SJCRH30 (cell line): ENCODE data around the gene CD276. TPM values are rescaled to one million over a fixed set of nuclear protein-coding genes. Genes with fewer than 3 reads are reported as not detected.
"Not testable (repeated sequence)": the region's sequence is repeated elsewhere in the genome, so short reads cannot be mapped to it uniquely, and the experiment has no call there.

Experiments used
- DNase-seq, 2 experiments: peaks; one replicate each; pipeline ENCODE4 v3.0.0-alpha.2; 2015 to 2020
- H3K27ac ChIP-seq: fragments of 250-450 bp; sonication (Bioruptor Pico); 2 replicates; pipeline ENCODE4 v1.5.1; 2020; ENCODE audit warnings: mild to moderate bottlenecking, moderate library complexity
- H3K27me3 ChIP-seq: fragments of 250-450 bp; sonication (Bioruptor Pico); 2 replicates; pipeline ENCODE4 v1.5.1; 2020; ENCODE audit warnings: mild to moderate bottlenecking, moderate library complexity
- H3K36me3 ChIP-seq: fragments of 250-450 bp; sonication (Bioruptor Pico); 2 replicates; pipeline ENCODE4 v1.5.1; 2020; ENCODE audit warnings: mild to moderate bottlenecking, moderate library complexity
- H3K4me1 ChIP-seq: fragments of 250-450 bp; sonication (Bioruptor Pico); 2 replicates; pipeline ENCODE4 v1.5.1; 2020; ENCODE audit warnings: mild to moderate bottlenecking, moderate library complexity
- H3K4me3 ChIP-seq: fragments of 250-450 bp; sonication (Bioruptor Pico); 2 replicates; pipeline ENCODE4 v1.5.1; 2020; ENCODE audit warnings: mild to moderate bottlenecking, moderate library complexity
- H3K9me3 ChIP-seq: fragments of 250-450 bp; sonication (Bioruptor Pico); replicated peaks from 2 replicates; pipeline ENCODE4 v1.5.1; 2020; ENCODE audit warnings: mild to moderate bottlenecking, moderate library complexity
- total RNA-seq: library from RNA; depleted of rRNA; stranded (reverse); fragments of >200 nt; shearing (Covaris generic); gene quantifications from 2 replicates; pipeline ENCODE4 v1.2.3, GENCODE V29; 2014; rRNA removed

The CD276 gene
- total RNA-seq = 87.3 and 92.9 TPM in 2 replicates

- H3K4me3 ChIP-seq = peak within 1 kb of the TSS; percentile 78
- H3K27me3 ChIP-seq = no peaks in the 10 kb centered on the region
- peak; percentile 70 to 76 for DNase-seq
- H3K36me3 ChIP-seq = no peaks in the 10 kb centered on the region
- H3K4me1 ChIP-seq = peaks cover 33% of the 10 kb centered on the region
- H3K27ac ChIP-seq = peak within 1 kb of the TSS; percentile 65
- H3K9me3 ChIP-seq = no peaks in the 10 kb centered on the region
Observed at GRCh38 chr15:73683777-73684580, at the start of gene CD276. CD276 (plus strand) TSS chr15:73684383; CDS start chr15:73699640, 15,257 bp downstream.

- DNase-seq = no peak
Observed at GRCh38 chr15:73637527-73637926, 46.7 kb upstream of the CD276 start.

GRCh38 chr15:73639464-73639863 lies 44.7 kb upstream of the CD276 start:
- H3K27ac ChIP-seq, H3K4me3 ChIP-seq, H3K36me3 ChIP-seq, H3K27me3 ChIP-seq, H3K4me1 ChIP-seq, H3K9me3 ChIP-seq: not testable (repeated sequence)
- peak in 1 of 2 experiments; percentile 20 for DNase-seq

More at GRCh38 chr15:73637527-73637926, 46.7 kb upstream of the CD276 start:
- H3K4me3 ChIP-seq = no peak overlapping the region
- H3K27me3 ChIP-seq = no peaks in the 10 kb centered on the region; the same call in 1 of the 2 replicates
- peaks cover 3% of the 10 kb centered on the region; the same call in 1 of the 2 replicates for H3K9me3 ChIP-seq
- H3K4me1 ChIP-seq = peaks cover 15% of the 10 kb centered on the region
- no peak overlapping the region for H3K27ac ChIP-seq
- no peaks in the 10 kb centered on the region for H3K36me3 ChIP-seq

GRCh38 chr15:73647259-73648013 lies 36.7 kb upstream of the CD276 start:
- Histone ChIP-seq H3K27ac (no peak overlapping the region), H3K4me3 (no peak overlapping the region), H3K4me1 (peaks cover 10% of the 10 kb centered on the region), H3K9me3 (no peaks in the 10 kb centered on the region), H3K36me3 (no peaks in the 10 kb centered on the region), H3K27me3 (peaks cover 2% of the 10 kb centered on the region; the same call in 1 of the 2 replicates)
- peak; percentile 36 to 58 for DNase-seq

- H3K4me3 ChIP-seq = no peak overlapping the region
- no peak overlapping the region for H3K27ac ChIP-seq
- H3K36me3 ChIP-seq = no peaks in the 10 kb centered on the region
- H3K9me3 ChIP-seq = no peaks in the 10 kb centered on the region
- peaks cover 2% of the 10 kb centered on the region; the same call in 1 of the 2 replicates for H3K27me3 ChIP-seq
- peaks cover 10% of the 10 kb centered on the region for H3K4me1 ChIP-seq
- DNase-seq = no peak
Observed at GRCh38 chr15:73648014-73648295, 36.2 kb upstream of the CD276 start.

- no peak for DNase-seq
- Histone ChIP-seq H3K36me3 (no peaks in the 10 kb centered on the region), H3K4me1 (peaks cover 10% of the 10 kb centered on the region), H3K27ac (no peak overlapping the region), H3K27me3 (no peaks in the 10 kb centered on the region), H3K9me3 (no peaks in the 10 kb centered on the region), H3K4me3 (no peak overlapping the region)
Observed at GRCh38 chr15:73650416-73651126, 33.6 kb upstream of the CD276 start.

- Histone ChIP-seq H3K27me3 (no peaks in the 10 kb centered on the region), H3K9me3 (no peaks in the 10 kb centered on the region), H3K27ac (no peak overlapping the region), H3K4me3 (no peak overlapping the region), H3K4me1 (no peaks in the 10 kb centered on the region), H3K36me3 (no peaks in the 10 kb centered on the region)
- DNase-seq = no peak
Observed at GRCh38 chr15:73654659-73655058, 29.5 kb upstream of the CD276 start.

GRCh38 chr15:73655724-73656123 lies 28.5 kb upstream of the CD276 start:
- Histone ChIP-seq H3K4me3 (no peak overlapping the region), H3K27ac (no peak overlapping the region), H3K9me3 (no peaks in the 10 kb centered on the region), H3K27me3 (no peaks in the 10 kb centered on the region), H3K36me3 (no peaks in the 10 kb centered on the region), H3K4me1 (no peaks in the 10 kb centered on the region)
- DNase-seq = no peak

- Histone ChIP-seq H3K27me3 (no peaks in the 10 kb centered on the region), H3K9me3 (no peaks in the 10 kb centered on the region), H3K4me1 (no peaks in the 10 kb centered on the region), H3K36me3 (no peaks in the 10 kb centered on the region), H3K4me3 (no peak overlapping the region), H3K27ac (no peak overlapping the region)
- DNase-seq = no peak
Observed at GRCh38 chr15:73658645-73659044, 25.5 kb upstream of the CD276 start.

GRCh38 chr15:73660455-73660854 lies 23.7 kb upstream of the CD276 start:
- Histone ChIP-seq H3K27me3 (no peaks in the 10 kb centered on the region), H3K4me1 (no peaks in the 10 kb centered on the region), H3K4me3 (no peak overlapping the region), H3K36me3 (no peaks in the 10 kb centered on the region), H3K27ac (no peak overlapping the region), H3K9me3 (no peaks in the 10 kb centered on the region)
- no peak for DNase-seq

- no peak overlapping the region for H3K4me3 ChIP-seq
- H3K27ac ChIP-seq = no peak overlapping the region
- H3K9me3 ChIP-seq = no peaks in the 10 kb centered on the region
- peaks cover 20% of the 10 kb centered on the region for H3K27me3 ChIP-seq
- no peaks in the 10 kb centered on the region for H3K36me3 ChIP-seq
- DNase-seq = no peak
- no peaks in the 10 kb centered on the region for H3K4me1 ChIP-seq
Observed at GRCh38 chr15:73674587-73674986, 9.6 kb upstream of the CD276 start.

GRCh38 chr15:73677146-73677607 lies 7.0 kb upstream of the CD276 start:
- Histone ChIP-seq H3K4me1 (peaks cover 2% of the 10 kb centered on the region), H3K27me3 (peaks cover 20% of the 10 kb centered on the region), H3K36me3 (no peaks in the 10 kb centered on the region), H3K9me3 (no peaks in the 10 kb centered on the region), H3K27ac (no peak overlapping the region), H3K4me3 (no peak overlapping the region)
- DNase-seq = peak; percentile 57 to 79

- H3K27me3 ChIP-seq = peaks cover 17% of the 10 kb centered on the region
- DNase-seq = no peak
- no peaks in the 10 kb centered on the region for H3K36me3 ChIP-seq
Observed at GRCh38 chr15:73677733-73678132, 6.5 kb upstream of the CD276 start.

GRCh38 chr15:73678498-73678897 lies 5.7 kb upstream of the CD276 start:
- H3K27ac ChIP-seq = no peak overlapping the region
- DNase-seq = no peak
- peaks cover 12% of the 10 kb centered on the region for H3K27me3 ChIP-seq
- H3K36me3 ChIP-seq = no peaks in the 10 kb centered on the region
- peaks cover 8% of the 10 kb centered on the region for H3K4me1 ChIP-seq
- no peak overlapping the region for H3K4me3 ChIP-seq
- H3K9me3 ChIP-seq = no peaks in the 10 kb centered on the region

More at GRCh38 chr15:73677733-73678132, 6.5 kb upstream of the CD276 start:
- H3K4me1 ChIP-seq = peaks cover 8% of the 10 kb centered on the region
- no peaks in the 10 kb centered on the region for H3K9me3 ChIP-seq
- H3K27ac ChIP-seq = no peak overlapping the region
- no peak overlapping the region for H3K4me3 ChIP-seq

GRCh38 chr15:73679180-73679579 lies 5.0 kb upstream of the CD276 start:
- Histone ChIP-seq H3K9me3 (no peaks in the 10 kb centered on the region), H3K27ac (no peak overlapping the region), H3K4me1 (peaks cover 8% of the 10 kb centered on the region), H3K36me3 (no peaks in the 10 kb centered on the region), H3K4me3 (no peak overlapping the region), H3K27me3 (peaks cover 7% of the 10 kb centered on the region; the same call in 1 of the 2 replicates)
- no peak for DNase-seq
